SJCRH30 (cell line): Measurements from ENCODE around the gene VPS13D. TPM values are rescaled to one million over a fixed set of nuclear protein-coding genes. Genes with fewer than 3 reads are reported as not detected.

Source experiments
- DNase-seq, 2 experiments: peaks; one replicate each; pipeline ENCODE4 v3.0.0-alpha.2; 2015 to 2020
- H3K27ac ChIP-seq: fragments of 250-450 bp; sonication (Bioruptor Pico); 2 replicates; pipeline ENCODE4 v1.5.1; 2020; ENCODE audit warnings: mild to moderate bottlenecking, moderate library complexity
- H3K27me3 ChIP-seq: fragments of 250-450 bp; sonication (Bioruptor Pico); 2 replicates; pipeline ENCODE4 v1.5.1; 2020; ENCODE audit warnings: mild to moderate bottlenecking, moderate library complexity
- H3K36me3 ChIP-seq: fragments of 250-450 bp; sonication (Bioruptor Pico); 2 replicates; pipeline ENCODE4 v1.5.1; 2020; ENCODE audit warnings: mild to moderate bottlenecking, moderate library complexity
- H3K4me1 ChIP-seq: fragments of 250-450 bp; sonication (Bioruptor Pico); 2 replicates; pipeline ENCODE4 v1.5.1; 2020; ENCODE audit warnings: mild to moderate bottlenecking, moderate library complexity
- H3K4me3 ChIP-seq: fragments of 250-450 bp; sonication (Bioruptor Pico); 2 replicates; pipeline ENCODE4 v1.5.1; 2020; ENCODE audit warnings: mild to moderate bottlenecking, moderate library complexity
- H3K9me3 ChIP-seq: fragments of 250-450 bp; sonication (Bioruptor Pico); replicated peaks from 2 replicates; pipeline ENCODE4 v1.5.1; 2020; ENCODE audit warnings: mild to moderate bottlenecking, moderate library complexity
- total RNA-seq: library from RNA; depleted of rRNA; stranded (reverse); fragments of >200 nt; shearing (Covaris generic); gene quantifications from 2 replicates; pipeline ENCODE4 v1.2.3, GENCODE V29; 2014

Gene VPS13D
- total RNA-seq, 1 experiment from 2014 or later: 33.1 TPM

- no peak for DNase-seq
- Histone ChIP-seq H3K27me3 (peaks cover 14% of the 10 kb centered on the region), H3K4me3 (no peak overlapping the region), H3K9me3 (no peaks in the 10 kb centered on the region), H3K4me1 (peaks cover 32% of the 10 kb centered on the region), H3K27ac (no peak overlapping the region), H3K36me3 (no peaks in the 10 kb centered on the region)
Measured at GRCh38 chr1:12188657-12189327, 41.0 kb upstream of the VPS13D start.

- H3K27me3 ChIP-seq: peaks cover 14% of the 10 kb centered on the region
Measured at GRCh38 chr1:12189328-12189682, 40.5 kb upstream of the VPS13D start.

GRCh38 chr1:12191242-12192032 is 38.4 kb upstream of the VPS13D start:
- Histone ChIP-seq H3K4me1 (peaks cover 12% of the 10 kb centered on the region), H3K27me3 (peaks cover 14% of the 10 kb centered on the region), H3K9me3 (no peaks in the 10 kb centered on the region), H3K36me3 (no peaks in the 10 kb centered on the region), H3K27ac (no peak overlapping the region), H3K4me3 (no peak overlapping the region)
- DNase-seq: no peak

More at GRCh38 chr1:12189328-12189682, 40.5 kb upstream of the VPS13D start:
- Histone ChIP-seq H3K27ac (no peak overlapping the region), H3K9me3 (no peaks in the 10 kb centered on the region), H3K36me3 (no peaks in the 10 kb centered on the region), H3K4me1 (peaks cover 29% of the 10 kb centered on the region), H3K4me3 (no peak overlapping the region)
- DNase-seq: no peak

- H3K36me3 ChIP-seq: no peaks in the 10 kb centered on the region
- H3K4me3 ChIP-seq: no peak overlapping the region
- peaks cover 14% of the 10 kb centered on the region for H3K4me1 ChIP-seq
- H3K27ac ChIP-seq: no peak overlapping the region
- DNase-seq: no peak
- H3K9me3 ChIP-seq: no peaks in the 10 kb centered on the region
- peaks cover 8% of the 10 kb centered on the region for H3K27me3 ChIP-seq
Measured at GRCh38 chr1:12194666-12195216, 35.1 kb upstream of the VPS13D start.

GRCh38 chr1:12195416-12195815 is 34.4 kb upstream of the VPS13D start:
- no peak overlapping the region for H3K27ac ChIP-seq
- no peak overlapping the region for H3K4me3 ChIP-seq
- no peaks in the 10 kb centered on the region for H3K36me3 ChIP-seq
- H3K4me1 ChIP-seq: peaks cover 14% of the 10 kb centered on the region
- DNase-seq: no peak
- H3K9me3 ChIP-seq: no peaks in the 10 kb centered on the region
- peaks cover 8% of the 10 kb centered on the region for H3K27me3 ChIP-seq

- H3K36me3 ChIP-seq: no peaks in the 10 kb centered on the region
- DNase-seq: peak; percentile 68 to 84
- no peaks in the 10 kb centered on the region for H3K9me3 ChIP-seq
- no peak overlapping the region for H3K27ac ChIP-seq
- no peak overlapping the region for H3K4me3 ChIP-seq
- H3K27me3 ChIP-seq: no peaks in the 10 kb centered on the region; the same call in 1 of the 2 replicates
- H3K4me1 ChIP-seq: peaks cover 10% of the 10 kb centered on the region
Measured at GRCh38 chr1:12196641-12197482, 33.0 kb upstream of the VPS13D start.

- Histone ChIP-seq H3K4me3 (no peak overlapping the region), H3K27ac (no peak overlapping the region), H3K4me1 (peaks cover 10% of the 10 kb centered on the region), H3K27me3 (no peaks in the 10 kb centered on the region; the same call in 1 of the 2 replicates), H3K9me3 (no peaks in the 10 kb centered on the region), H3K36me3 (no peaks in the 10 kb centered on the region)
- no peak for DNase-seq
Measured at GRCh38 chr1:12197483-12197880, 32.3 kb upstream of the VPS13D start.

GRCh38 chr1:12200208-12200607 is 29.6 kb upstream of the VPS13D start:
- no peak for DNase-seq
- no peaks in the 10 kb centered on the region; the same call in 1 of the 2 replicates for H3K27me3 ChIP-seq
- no peak overlapping the region for H3K4me3 ChIP-seq
- H3K36me3 ChIP-seq: no peaks in the 10 kb centered on the region
- no peaks in the 10 kb centered on the region for H3K9me3 ChIP-seq
- peaks cover 3% of the 10 kb centered on the region; the same call in 1 of the 2 replicates for H3K4me1 ChIP-seq
- no peak overlapping the region for H3K27ac ChIP-seq

- no peaks in the 10 kb centered on the region for H3K36me3 ChIP-seq
- peaks cover 3% of the 10 kb centered on the region; the same call in 1 of the 2 replicates for H3K4me1 ChIP-seq
- H3K27me3 ChIP-seq: no peaks in the 10 kb centered on the region; the same call in 1 of the 2 replicates
- no peak overlapping the region for H3K4me3 ChIP-seq
- no peaks in the 10 kb centered on the region for H3K9me3 ChIP-seq
- no peak overlapping the region for H3K27ac ChIP-seq
- no peak for DNase-seq
Measured at GRCh38 chr1:12201352-12202189, 28.3 kb upstream of the VPS13D start.

DNA sequence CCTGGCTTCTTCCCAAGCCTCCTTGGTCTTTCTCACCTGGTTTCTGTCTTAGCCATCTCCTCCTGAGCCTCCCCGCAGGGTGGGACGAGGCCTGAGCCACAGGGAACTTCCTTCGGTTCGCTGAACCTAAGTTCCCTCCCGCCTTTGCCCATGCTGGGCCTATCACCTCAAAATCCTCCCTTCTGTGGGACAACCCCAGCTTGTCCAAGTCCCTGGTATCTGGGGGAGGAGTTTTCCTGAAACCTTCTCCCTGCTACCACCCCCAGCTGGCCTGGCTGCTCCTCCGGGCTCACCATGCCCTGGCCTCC is 27.7 kb upstream of the VPS13D start:
- Histone ChIP-seq H3K4me1 (peaks cover under 1% of the 10 kb centered on the region; the same call in 1 of the 2 replicates), H3K4me3 (no peak overlapping the region), H3K9me3 (no peaks in the 10 kb centered on the region), H3K27ac (no peak overlapping the region), H3K27me3 (no peaks in the 10 kb centered on the region; the same call in 1 of the 2 replicates), H3K36me3 (no peaks in the 10 kb centered on the region)
- DNase-seq: no peak

- Histone ChIP-seq H3K27me3 (no peaks in the 10 kb centered on the region; the same call in 1 of the 2 replicates), H3K36me3 (no peaks in the 10 kb centered on the region), H3K4me1 (no peaks in the 10 kb centered on the region), H3K4me3 (no peak overlapping the region), H3K27ac (no peak overlapping the region), H3K9me3 (no peaks in the 10 kb centered on the region)
- DNase-seq: no peak
Measured at GRCh38 chr1:12202577-12202976, 27.3 kb upstream of the VPS13D start.

- Histone ChIP-seq H3K27me3 (no peaks in the 10 kb centered on the region; the same call in 1 of the 2 replicates), H3K4me3 (no peak overlapping the region), H3K27ac (no peak overlapping the region), H3K9me3 (no peaks in the 10 kb centered on the region), H3K4me1 (no peaks in the 10 kb centered on the region), H3K36me3 (no peaks in the 10 kb centered on the region)
- DNase-seq: no peak
Measured at GRCh38 chr1:12203216-12204007, 26.4 kb upstream of the VPS13D start.

- no peaks in the 10 kb centered on the region for H3K9me3 ChIP-seq
- H3K4me3 ChIP-seq: no peak overlapping the region
- no peaks in the 10 kb centered on the region for H3K36me3 ChIP-seq
- no peak overlapping the region for H3K27ac ChIP-seq
- H3K27me3 ChIP-seq: no peaks in the 10 kb centered on the region; the same call in 1 of the 2 replicates
- no peaks in the 10 kb centered on the region for H3K4me1 ChIP-seq
- DNase-seq: no peak
Measured at GRCh38 chr1:12204140-12204539, 25.7 kb upstream of the VPS13D start.
